Kidney capillary endothelial cell (primary cell): ENCODE measurements around the gene AK2.

Source experiments
- DNase-seq: peaks from one replicate; pipeline ENCODE4 v3.0.0-alpha.2; 2018; ENCODE audit warnings: low spot score

The AK2 gene

DNA sequence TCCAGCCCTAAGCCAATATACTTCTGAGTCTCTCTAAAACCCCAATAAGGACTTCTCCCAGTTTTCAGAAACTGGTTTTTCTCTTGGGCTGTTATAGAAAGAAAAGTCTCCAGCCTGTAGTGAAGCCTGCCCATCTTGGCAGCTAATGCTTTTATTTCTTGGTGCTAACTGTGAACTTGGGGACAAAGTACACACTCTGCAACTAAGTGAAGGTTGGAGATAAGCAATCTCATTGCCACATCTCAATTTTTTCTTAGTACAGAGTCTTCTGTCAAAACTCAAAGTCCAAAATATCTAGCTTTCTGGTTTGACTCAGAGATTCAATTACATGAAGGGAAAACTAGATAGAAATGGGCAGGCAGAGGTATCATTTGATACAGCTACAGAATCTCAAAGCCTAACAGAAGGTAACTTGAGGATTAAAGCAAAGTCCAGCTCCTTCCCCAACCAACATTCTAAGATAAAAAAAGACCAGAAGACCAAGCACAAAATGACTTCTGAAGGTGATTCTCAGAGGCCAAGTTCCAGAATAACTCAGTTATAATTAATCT is 14.0 kb downstream of the AK2 start:
- DNase-seq: no peak

DNA sequence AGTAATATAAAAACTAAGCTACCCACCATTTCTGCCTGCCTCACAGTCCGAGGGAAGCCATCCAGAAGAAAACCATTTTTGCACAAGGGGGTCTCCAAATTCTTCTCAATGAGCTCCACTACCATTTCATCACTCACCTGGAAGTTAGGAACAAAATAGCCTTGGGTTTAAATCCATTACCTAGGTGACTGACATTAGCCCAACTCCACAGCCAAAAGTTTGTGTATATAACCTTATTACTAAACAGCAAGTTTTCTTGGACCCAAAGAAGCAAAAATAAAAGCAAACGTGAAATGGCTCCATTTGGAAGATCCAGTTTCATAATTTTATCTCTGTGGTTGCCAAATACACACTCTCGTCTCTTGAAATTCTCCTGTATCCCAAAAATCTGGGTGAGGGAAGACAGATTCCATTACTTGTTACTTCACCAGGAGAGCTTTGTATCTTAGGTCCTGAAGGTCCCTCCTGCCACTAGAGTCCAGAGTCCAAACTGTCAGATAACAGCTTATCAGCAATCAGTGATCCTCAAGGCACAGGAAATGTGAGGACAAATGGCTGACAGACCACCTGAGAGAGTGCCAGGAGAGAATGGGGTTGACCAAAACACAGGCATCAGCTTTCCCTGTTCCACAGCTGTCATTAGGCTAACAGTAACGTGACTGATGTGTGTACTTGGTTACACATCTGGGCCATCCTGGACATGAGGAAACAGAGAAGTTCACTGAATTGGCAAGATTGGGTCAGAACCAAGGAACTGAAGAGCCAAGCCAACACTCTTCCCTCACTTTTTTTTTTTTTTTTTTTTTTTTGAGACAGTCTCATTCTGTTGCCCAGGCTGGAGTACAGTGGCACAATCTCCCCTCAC is 14.9 kb downstream of the AK2 start:
- DNase-seq: no peak

DNA sequence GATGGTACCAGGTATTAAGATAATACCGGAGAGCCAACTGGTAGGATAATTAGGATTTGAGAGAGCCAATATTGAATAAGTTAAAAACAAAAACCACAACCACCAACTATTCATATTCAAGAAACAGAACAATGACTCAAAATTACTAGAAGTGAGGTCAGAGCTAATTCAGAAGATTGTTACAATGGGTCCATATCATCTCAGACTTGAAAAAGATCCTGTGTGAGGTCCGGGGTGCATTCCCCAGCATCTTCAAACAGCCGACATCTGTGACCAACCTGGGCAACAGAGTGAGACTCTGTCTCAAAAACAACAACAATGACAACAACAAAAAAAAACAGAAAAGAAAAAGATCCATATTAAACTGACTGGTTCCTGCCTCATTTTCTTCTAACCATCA is 18.6 kb downstream of the AK2 start:
- no peak for DNase-seq

DNA sequence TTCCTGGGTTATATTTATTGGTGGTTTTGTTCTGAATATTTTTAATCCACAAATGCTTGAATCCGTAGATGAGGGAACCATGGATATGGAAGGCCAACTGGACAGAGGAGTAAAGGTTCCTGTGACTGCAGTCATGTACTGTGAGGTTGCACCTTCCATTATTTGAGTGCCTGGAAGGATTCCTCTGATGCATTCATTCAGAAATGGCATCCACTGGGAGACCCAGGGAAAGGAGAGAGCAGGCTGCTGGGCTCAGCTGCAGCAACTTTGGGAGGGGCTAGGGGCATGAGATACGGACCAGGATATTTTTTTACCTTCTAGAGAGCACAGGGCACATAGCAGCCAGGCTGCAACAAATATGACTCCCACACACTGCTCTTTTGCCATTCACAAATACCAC is 19.5 kb downstream of the AK2 start:
- DNase-seq: no peak

DNA sequence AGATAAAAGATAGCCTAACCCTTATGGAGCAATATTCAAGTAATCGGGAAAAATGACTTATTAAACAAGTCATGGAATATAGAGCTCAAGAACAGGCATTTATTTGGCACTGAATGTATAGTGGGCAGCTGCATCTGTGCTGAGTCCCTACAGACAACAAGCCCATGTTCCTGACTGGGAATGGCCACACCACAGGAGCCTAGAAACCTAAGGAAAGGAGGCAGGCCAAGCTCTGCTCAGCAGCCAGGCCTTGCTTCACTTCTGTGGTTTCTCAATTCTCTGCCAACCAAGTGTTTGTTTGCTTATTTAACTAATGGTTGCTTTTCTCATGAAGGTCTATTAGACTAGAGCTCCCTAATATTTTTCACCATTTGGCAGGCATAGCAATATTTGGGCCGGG is 21.5 kb downstream of the AK2 start:
- no peak for DNase-seq

DNA sequence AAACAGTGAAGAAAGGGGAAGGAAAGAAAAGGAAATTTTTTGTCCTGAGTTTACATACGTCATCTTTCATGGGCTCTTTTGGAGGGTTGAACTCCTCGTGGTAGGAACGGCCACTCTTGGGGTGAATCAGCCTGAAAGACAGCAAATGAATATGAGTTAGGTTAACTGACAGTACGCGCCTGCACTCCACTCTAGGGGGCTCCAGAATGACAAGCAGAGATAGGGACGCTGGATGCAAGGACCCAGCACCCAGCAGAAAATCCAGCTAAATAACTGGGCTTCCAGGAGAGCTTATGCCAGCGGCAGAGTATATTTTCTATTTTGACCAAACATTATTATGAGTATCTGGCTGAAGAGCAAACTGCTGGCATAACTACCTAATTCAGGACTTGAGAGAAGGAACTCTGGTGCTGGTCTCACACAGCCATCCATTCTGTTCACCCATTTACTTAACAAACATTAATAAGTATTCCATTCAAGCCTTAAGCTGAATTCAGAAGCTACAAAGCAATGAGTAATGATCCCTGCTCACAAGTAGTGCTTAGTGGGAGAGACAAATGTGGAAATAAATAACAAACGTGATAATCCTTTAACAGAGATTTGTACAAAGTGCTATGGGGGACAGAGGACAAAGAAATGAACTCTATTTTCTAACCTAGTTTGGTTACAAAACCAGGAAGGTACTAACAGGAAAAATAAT is 22.1 kb downstream of the AK2 start:
- DNase-seq: no peak

DNA sequence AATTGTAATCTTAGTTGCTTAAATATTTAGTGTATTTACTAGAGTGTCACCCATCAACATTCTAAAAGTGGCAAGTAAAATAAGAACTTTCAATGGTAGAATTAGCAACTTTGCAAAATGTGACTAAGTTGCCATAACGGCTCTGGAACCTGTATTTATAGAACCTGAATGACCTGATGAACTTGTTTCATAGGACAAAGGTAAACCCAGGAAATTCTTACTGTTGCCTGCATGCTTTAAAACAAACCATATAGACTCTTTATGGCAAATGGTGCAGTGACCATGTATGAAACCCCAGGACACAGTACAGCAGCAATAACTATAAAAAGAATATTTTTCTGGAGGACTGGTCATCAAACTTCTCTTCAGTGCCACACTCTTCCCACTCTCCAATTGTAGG is 22.9 kb downstream of the AK2 start:
- no peak for DNase-seq

DNA sequence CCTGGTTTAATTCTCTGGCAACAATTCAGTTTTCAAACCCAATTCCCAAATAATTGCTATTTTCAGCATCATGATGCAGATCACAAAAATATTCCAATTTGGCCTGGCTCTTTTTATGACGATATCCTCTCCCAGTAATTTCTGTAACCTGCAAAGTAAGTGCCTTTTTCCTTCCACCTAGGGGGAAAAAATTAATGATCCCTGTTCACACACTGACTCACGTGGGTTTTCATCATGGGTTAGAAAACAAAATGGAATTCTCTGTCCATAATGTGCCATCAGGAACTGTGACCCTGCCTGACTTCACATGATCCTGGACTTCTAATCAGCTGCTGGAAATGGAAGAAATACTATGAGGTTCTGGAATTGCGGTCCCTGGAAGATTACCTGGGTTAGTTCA is 24.5 kb downstream of the AK2 start:
- DNase-seq: no peak

DNA sequence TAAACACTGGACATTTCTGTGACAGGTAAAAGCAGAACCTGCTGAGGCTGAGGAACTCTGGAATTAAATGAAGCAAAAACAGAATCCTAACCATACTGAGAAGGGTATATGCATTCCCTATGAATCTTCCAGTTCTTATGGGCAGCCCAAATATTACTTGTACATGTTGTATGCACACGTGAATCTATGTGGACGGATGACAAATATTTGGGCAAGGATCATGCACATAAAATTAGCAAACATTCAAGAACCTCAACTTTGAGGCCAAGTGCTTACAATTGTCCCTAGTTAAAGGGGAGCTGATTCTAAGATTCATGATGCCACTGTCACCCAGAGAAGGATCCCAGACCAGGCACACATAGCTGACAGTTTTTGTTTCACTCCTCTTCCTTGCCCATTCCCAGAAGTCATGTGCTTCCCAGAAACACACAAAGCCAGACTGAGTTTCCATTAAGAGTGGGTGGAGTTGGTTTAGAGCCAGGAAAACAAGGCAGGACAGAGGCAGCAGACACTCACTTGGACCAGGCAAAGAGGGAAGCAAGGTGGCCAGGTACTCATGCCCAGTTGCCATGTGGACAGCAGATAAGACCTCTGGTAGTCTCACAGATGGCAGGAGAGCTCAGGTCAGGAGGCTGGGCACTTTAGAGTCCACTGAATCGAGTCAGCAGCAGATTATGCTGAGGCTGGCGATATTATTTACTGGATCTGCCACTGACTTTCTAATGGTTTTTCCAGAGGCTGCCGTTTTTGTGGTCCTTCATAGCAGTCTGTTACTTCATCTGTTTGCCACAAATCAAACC is 25.6 kb downstream of the AK2 start:
- DNase-seq: no peak

DNA sequence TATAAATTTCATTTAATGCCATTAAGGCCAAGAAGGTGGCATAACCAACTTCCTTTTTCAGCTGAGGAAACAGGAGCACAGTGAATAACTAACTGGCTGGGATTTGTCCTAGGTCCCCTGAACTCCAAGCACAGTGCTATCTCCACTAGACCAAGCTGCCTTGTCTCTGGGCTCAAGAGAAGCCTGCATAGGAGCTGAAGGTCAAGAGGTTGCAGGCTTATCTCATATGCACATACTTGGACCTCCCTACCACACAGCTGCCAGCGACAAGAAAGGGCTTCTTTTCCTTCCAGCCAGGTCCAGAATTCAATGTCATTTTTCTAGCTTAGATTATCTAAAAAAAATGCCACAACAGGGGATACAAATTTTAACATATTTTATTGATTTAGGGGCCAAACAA is 27.1 kb downstream of the AK2 start:
- no peak for DNase-seq

DNA sequence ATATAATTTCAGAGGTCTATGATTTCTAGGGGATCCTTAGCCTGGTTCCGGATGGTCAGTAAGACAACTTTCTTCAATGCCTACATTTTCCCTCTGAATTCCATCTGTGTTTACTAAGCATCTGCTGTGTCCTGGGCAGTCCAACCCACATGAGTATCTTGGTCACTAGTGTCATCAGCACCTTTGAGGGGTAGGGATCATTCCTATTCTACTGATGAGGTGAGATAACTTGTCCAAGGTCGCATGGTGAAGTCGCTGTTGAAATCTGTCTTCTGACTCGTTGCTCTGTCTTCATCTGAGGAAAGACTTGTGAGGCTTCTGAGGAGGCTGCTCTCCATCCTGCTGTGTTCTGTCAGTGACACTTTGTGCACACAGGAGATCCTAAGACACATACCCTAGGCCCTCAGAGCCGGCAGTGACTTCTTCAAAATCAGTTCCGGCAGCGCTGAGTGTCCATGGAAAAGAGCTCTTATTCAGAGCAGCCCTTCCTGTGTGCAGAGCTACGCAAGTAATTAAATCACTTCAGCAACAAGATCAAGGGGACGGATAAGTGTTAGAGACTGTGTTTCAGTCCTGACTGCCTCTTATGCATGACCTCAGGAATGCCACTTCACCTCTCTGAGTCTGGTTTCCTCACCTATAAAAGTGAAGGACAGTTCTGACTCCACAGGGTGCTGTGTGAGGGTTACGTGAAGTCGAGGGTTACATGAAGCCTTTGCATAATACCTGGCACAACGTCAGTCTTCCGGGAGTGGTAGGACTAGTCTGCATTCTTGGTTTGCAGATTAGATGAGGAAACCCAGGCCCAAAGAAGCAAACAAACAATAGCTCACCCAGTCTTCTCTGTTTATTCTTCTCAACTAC is 28.4 kb downstream of the AK2 start:
- DNase-seq: no peak

DNA sequence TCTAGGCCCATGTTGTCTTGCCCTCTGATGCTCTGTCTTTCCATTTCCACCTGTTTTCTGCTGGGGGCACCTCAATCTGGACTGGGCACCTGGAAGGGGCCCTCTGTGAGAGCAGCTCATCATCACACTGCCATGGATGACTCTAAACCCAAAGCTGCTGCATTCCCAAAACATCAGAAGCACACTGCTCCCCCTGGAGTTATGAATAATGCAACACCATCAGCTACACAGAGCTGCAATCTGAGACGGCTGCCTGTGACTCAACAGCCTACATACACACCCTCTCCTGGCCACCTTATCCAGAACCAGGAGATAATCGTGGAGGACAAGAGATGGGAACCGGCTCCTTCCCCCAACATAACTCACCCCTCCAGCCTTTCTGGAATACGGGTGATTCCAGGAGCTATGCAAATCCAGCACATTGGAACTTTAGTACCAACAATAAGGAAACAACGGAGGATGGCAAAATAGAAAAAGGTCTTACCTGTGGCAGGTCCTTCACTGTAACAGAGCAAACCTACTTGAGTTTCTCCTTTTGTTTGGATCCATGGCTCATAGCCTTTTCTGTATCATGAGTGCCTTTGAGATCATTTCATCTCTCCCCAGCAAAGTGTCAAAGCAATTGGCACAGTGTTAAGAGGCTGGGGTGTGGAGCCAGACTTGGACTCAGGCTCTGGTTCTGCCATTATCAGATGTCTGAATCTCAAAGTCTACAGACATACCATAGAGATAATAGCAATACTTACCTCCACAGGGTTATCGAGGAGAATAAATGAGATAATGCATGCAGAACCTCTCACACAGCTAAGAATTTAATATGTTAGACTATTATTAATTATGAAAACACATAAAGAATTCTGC is 29.3 kb downstream of the AK2 start:
- peak; percentile 81 for DNase-seq

DNA sequence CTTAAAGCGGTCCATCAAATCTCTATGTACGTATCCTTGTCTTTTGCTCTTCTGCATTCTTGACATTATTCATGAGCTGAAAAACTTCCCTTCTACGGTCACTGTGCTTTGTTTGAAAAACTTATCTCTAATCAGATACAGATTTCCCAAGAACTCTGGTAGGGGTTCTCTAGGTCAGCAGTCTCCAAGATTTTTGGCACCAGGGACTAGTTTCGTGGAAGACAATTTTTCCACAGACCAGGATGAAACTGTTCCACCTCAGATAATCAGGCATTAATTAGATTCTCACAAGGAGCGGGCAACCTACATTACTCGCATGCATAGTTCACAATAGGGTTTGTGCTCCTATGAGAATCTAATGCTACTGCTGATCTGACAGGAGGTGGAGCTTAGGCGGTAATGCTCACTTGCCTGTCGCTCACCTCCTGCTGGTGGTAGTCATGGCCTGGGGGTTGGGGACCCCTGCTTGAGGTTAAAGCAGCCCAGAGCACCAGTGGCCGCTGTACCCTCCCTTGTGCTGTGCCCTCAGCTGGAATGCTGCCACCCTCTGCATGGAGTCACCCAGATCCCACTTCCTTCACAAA is 30.8 kb downstream of the AK2 start:
- DNase-seq: no peak

DNA sequence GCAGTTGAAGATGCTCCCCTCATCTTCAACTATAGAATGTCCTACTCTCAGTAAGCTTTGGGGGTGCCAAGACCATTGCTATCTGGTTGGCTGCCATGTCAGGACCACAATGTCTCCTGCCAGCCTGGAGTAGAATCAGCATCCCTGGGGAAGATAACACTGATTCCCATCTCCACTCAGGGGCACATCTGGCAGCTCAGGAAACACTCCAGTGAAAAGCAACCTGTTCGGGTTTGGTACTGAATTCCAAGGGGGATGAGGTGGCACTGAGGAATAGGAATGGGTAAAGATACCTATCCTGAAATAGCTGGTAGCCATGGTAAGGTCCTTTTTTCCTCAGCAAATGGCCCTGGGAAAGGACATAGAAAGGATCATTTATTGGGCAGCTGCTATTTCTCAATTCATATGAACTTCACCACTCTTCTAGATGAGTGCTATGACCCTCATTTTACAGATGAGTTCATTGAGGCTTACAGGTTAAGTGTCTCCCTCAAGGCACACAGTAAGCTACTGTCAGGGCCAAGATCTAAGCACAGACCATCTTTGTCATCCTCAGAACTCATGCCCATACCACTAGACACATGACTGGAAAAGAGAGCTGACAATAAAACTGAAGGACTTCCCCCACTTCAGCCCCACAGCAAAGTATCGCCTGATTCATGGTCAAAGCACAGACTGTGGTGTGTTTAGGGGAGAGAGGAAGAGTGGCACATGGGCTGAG is 31.4 kb downstream of the AK2 start:
- DNase-seq: no peak

DNA sequence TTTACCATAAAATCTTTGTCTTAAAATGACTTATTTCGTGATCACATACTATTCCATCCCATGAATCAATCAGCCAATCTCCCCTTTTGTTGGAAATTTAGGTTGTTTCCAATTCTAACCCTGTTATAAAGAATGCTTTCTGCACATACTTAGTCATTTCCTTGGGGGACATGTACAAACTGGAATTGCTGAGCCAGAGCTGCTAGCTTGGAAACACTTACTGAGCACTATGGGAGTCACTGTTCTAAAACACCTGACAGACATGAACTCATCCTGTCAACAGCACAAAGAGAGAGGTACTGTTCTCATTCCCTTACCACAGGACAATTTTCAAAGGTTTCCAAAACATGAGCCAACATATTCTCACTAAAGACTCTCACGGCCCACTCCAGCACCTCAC is 32.1 kb downstream of the AK2 start:
- peak; percentile 73 for DNase-seq

DNA sequence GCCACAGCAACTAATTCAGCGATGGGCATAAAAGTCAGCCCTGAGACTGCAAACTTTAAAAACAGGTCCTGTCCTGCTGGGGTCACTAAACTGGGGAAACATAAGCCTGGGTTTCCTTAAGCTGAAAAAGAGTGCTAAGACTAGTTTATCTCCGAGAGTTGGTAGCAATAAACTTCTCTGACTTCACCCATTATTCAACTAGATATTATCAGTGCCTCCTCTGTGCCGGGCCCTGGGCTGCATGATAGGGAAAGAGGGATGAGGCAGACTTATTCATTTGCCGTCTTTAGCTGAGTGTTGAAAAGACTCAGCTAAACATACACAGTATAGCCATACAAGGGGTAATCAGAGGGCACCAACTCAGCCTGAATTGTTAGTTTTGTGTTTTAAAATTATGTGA is 33.0 kb downstream of the AK2 start:
- DNase-seq: no peak

DNA sequence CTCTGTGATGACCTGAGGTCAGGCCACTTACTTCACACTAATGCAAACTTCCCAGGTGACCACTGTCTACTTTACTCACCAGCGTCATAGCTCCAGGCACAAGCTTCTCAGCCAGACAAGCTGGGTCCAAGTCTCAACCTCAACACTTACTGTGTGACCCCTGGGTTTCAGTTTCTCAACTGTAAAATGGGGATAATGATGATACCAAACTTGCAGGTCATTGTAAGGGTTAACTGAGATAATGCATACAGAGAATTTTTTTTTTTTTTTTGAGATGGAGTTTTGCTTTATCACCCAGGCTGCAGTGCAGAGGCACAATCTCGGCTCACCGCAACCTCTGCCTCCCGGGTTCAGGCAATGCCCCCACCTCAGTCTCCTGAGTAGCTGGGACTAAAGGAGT is 34.7 kb downstream of the AK2 start:
- DNase-seq: no peak

DNA sequence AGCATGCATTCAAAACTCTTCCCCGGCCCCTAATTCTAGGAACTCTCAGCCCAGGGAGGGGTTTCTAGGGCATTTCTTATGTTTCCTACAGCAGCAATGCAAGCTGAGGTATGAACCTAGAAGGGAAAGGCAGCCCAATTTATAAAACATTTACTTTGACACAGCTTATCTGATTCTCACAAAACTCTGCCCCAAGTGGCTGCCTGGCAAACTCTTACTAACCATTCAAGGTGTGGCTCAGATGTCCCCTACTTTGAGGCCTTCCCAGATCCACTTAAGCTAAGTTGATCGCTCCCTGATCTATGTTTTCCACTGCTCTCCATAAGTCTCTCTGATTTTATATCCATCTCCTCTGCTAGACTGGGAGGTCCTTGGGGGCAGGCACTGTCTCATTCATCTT is 35.4 kb downstream of the AK2 start:
- no peak for DNase-seq

DNA sequence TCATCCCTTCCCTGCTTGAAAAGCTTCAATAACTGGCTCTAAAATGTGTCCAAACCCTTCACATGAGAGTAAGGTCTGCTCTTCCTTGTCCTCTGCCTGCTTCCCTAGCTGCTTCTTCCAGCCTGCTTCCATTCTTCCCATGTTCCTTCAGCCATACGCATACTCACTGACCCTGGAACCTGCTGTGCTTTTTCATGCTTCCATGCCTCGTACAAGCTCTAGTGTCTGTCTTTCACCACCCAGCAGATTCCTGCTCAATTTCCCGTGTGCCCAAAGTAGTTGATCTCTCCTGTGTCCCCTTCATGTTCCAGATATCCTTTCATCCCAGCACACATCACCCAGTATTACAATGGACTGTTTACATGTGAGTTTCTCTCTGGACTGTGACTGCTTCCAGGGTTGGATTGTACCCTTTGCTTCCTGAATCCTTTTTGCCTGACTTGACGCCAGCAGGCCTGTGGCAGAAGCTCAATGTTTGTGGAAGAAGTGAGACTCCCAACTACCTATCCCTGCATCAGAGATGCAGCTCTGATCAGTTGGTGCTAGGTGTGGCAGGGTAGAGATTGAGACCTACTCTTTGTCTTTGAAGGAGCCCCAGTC is 36.2 kb downstream of the AK2 start:
- DNase-seq: no peak
